ENCODE data around the gene OXNAD1.

GRCh38 chr3:16265455-16265786 lies 409 bp downstream of the OXNAD1 start:
- no peak for TF ChIP-seq CTCF (IDR thresholded peaks at IDR 0.05)
- TF ChIP-seq POLR2A (IDR thresholded peaks at IDR 0.05), result no peak
- TF ChIP-seq EP300 (IDR thresholded peaks at IDR 0.05), result no peak
